Epithelial cell of prostate (primary cell): ENCODE results near the gene CGB8.
"Not testable (repeated sequence)": the region's sequence is repeated elsewhere in the genome, so short reads cannot be mapped to it uniquely, and the experiment has no call there.

Experiments
- DNase-seq: peaks from one replicate; pipeline ENCODE4 v3.0.0-alpha.2; 2011; ENCODE audit warnings: low read depth, low spot score
- H3K27ac ChIP-seq: fragments of 450-650 bp; 2 replicates; pipeline ENCODE4 v1.5.1; 2017; ENCODE audit warnings: mild to moderate bottlenecking

CGB8 gene

GRCh38 chr19:49065905-49066512 is 17.1 kb upstream of the CGB8 start:
- H3K27ac ChIP-seq: no peak overlapping the region
- DNase-seq: no peak

- peak within 1 kb of the TSS; percentile 92 for H3K27ac ChIP-seq
- DNase-seq: no peak
Measured at GRCh38 chr19:49064768-49065611, 16.1 kb upstream of the CGB8 start, which contains the start of gene NTF4. Gene NTF4, minus strand, starts transcription at chr19:49064818. Its CDS starts 2,821 bp downstream, at chr19:49061997.

- peak overlapping the region; percentile 92 for H3K27ac ChIP-seq
- no peak for DNase-seq
Measured at GRCh38 chr19:49064029-49064629, 15.2 kb upstream of the CGB8 start.

- no peak for DNase-seq
- H3K27ac ChIP-seq: no peak overlapping the region
Measured at GRCh38 chr19:49061445-49061844, 12.5 kb upstream of the CGB8 start.

- H3K27ac ChIP-seq: no peak overlapping the region
- DNase-seq: no peak
Measured at GRCh38 chr19:49061000-49061399, 12.1 kb upstream of the CGB8 start.

DNA sequence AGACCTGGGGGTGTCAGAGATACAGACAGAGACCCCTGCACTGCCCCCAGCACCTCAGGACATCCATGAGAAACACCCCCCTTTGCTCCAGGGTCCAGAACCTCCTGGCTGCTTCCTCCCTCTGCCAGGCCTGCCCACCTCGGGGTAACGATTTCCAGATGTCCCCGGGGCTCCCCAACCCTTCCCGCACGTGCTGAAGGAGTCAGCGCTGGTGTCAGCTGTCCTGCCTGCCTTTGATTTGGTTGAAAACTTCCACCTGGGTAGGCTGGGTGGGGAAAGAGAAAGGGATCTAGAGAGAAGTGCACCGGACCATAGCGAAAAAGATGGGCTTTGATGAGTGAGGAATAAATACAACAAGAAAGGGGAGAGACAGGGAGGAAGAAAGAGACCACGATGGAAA is 10.1 kb upstream of the CGB8 start:
- no peak overlapping the region for H3K27ac ChIP-seq
- DNase-seq: no peak

DNA sequence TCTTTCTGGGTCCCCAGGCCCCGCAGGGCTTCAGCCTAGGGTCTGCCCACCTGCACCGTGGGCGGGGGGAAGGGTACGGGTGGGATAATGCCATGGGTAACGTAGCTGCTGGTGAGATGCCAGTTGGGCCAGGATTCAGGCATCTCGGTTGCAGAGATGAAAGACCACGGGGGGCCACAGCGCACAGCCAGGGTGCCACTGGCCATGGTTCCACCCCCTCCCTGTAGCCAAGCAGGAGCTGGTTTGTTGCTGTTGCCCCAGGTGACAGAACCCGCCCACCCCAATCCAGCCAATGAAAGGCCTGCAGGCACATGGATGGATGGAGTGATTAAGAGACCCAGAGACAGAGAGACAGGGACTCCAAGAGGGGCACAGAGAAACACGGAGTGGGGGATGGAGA is 9.7 kb upstream of the CGB8 start:
- no peak for DNase-seq
- H3K27ac ChIP-seq: no peak overlapping the region

DNA sequence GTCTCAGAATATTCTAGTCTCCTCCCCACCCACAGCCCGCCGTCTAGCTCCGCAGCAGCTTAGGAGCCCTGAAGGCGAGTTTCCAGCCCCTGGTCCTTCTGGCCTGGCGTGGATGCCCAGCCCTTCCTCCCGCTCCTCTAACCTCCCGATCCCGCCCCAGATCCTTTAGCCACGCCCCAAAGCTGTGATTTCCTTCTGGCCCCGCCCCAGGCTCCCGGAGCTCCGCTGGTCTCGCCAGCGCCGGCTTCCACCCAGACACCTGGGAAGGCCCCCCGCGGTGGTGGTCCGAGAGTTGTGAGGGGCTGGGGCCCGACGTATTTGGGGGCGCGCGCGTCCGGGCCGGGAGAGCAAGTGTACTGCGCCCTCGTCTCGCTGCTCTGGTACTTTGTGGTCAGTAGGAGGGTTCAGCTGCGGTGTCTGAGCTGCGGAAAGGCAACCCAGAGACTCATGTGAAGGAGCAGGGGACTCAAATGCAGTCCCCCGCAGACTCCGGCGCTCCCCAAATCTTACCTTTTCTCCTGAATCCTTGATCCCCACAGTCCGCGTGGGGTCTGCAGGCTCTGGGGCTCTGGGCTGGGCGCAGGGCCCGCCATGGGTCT is 8.8 kb upstream of the CGB8 start, which contains the start of gene CGB7:
Gene CGB7 (minus strand): TSS at position 114 of the 599 bp plus-strand sequence. CDS start 2,374 bp downstream, outside the sequence.
- DNase-seq: no peak
- H3K27ac ChIP-seq: peak within 1 kb of the TSS; percentile 43

DNA sequence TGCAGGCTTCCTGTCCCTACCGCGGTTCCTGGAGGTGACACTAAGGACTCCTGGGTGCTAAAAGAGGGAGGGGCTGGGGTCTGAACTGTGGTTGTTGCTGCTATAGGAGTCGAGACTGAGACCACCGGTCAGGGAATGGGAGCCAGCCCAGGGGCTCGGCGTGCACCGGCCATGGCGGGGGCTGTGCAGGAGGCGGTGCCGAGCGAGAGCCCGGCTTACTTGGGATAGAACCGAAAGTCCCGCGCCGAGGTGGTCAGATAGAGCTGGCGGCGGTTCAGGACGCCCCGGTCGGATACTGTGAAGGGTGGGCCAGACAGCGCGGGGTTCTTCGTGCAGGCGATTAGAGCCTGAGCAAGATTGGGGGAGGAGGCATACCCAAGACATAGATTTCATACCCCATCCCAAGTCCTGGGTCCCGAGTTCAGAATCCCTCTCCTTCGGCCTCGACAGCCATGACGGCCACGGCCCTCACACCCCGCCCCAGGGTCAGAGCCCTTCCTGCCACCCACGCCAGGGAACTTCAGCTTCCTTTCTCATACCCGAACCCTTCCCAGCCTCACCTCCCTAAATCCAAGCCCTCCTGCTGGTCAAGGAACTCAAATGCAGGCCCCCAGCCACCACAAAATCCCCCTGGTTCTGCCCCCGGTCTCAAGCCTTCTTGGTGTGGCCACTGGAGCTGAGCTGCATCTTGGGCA is 8.1 kb upstream of the CGB8 start:
- peak overlapping the region; percentile 43 for H3K27ac ChIP-seq
- DNase-seq: not testable (repeated sequence)

DNA sequence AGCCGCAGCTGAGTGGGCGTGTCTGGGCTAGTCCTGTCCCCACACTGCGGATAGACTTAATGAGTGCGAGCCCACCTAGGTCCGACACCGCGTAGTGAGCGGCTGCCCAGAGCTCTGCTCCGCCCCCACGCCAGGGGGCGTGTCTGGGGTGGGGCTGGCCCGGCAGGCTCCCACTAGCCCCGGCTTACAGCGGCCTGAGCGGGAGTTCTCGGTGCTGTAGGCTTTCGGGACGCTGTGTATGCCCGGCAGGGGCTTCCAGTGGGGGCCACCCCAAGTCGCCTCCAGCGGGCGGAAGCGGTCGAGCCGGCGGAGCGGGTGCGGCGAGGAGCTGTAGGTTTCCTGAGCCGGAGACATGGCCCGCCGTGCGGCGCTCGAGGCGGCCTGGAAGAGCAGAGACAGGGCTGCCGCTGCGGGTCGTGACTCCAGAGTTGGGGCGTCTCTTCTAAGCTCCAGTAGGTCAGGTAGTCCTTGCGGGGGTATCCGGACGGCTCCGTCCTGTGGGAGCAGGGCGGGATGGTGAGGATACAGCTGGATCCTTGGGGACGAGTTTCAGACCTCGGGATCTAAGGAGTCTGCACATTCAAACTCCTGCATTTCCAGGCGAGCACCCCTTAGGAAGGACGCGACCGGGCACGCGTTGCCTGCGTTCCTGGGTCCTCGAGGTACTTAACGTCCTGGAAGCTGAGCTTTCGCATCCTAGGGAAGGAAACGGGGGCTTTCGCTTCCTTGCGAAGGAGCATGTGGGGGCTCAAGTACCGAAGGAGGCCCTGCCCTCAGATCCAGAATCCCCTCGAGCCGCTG is 7.4 kb upstream of the CGB8 start:
- H3K27ac ChIP-seq: peak overlapping the region; percentile 43
- DNase-seq: no peak

GRCh38 chr19:49050376-49051033 is 1.6 kb upstream of the CGB8 start:
- peak; percentile 55 for DNase-seq
- not testable (repeated sequence) for H3K27ac ChIP-seq

DNA sequence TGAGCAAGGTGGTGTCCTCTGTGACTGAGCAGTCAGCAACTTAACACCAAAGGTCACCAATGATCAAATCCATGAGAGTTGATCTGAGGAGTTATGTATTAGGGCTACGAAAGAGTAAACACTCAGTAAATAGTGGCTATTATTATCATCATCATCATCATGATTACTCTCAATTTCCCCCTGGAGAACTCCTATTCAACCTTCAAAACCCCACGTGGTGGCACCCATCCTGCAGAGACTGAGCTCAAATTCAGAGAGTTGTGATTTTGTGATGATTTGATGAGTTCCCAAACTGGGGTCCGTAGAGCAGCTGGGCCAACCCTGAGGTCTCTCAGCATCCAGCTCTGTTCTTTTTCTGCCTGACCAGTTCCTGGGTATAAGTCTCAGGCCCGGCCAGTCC is 923 bp upstream of the CGB8 start:
- H3K27ac ChIP-seq, DNase-seq: not testable (repeated sequence)

GRCh38 chr19:49043548-49043947 is 5.4 kb downstream of the CGB8 start, which contains the start of gene CGB5:
Gene CGB5, plus strand, starts transcription at chr19:49043848. Its CDS starts 362 bp downstream, at chr19:49044210.
- H3K27ac ChIP-seq, DNase-seq: not testable (repeated sequence)

DNA sequence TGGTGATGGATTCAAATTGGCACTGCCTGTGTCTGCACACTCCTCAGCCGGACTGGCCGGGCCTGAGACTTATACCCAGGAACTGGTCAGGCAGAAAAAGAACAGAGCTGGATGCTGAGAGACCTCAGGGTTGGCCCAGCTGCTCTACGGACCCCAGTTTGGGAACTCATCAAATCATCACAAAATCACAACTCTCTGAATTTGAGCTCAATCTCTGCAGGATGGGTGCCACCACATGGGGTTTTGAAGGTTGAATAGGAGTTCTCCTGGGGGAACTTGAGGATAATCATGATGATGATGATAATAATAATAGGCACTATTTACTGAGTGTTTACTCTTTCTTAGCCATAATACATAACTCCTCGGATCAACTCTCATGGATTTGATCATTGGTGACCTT is 6.2 kb downstream of the CGB8 start:
- DNase-seq: not testable (repeated sequence)

GRCh38 chr19:49042177-49042576 is 6.7 kb downstream of the CGB8 start:
- DNase-seq: no peak

More for the DNA sequence above, 6.2 kb downstream of the CGB8 start:
- H3K27ac ChIP-seq: not testable (repeated sequence)

DNA sequence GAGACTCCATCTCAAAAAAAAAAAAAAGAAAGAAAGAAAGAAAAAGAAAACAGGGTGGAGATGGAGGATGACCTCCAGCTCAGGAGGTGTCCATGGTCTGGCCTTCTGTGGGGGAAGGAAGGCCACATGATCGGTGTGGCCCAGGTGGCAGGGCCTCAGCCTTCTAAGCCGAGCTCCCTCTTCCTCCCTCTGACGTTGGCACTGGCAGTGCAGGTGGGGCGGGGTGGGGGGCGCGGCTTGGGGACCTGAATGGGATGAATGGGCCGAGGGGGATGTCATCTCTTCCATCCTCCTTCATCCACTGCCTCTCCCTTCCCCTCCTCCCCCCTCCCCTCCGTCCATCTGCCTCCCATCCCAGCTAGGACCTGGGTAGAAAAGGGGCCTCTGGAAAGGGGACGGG is 9.2 kb downstream of the CGB8 start:
- not testable (repeated sequence) for DNase-seq, H3K27ac ChIP-seq

More at GRCh38 chr19:49042177-49042576, 6.7 kb downstream of the CGB8 start:
- H3K27ac ChIP-seq: no peak overlapping the region

GRCh38 chr19:49038557-49039276 is 10.2 kb downstream of the CGB8 start:
- not testable (repeated sequence) for H3K27ac ChIP-seq, DNase-seq

- not testable (repeated sequence) for H3K27ac ChIP-seq, DNase-seq
Measured at GRCh38 chr19:49038111-49038510, 10.8 kb downstream of the CGB8 start.
